ENCODE measurements around the gene ARPC2.

Gene ARPC2

GRCh38 chr2:218274586-218274985 lies 57.6 kb downstream of the ARPC2 start:
- H3K23ac ChIP-seq (ENCODE audit: low read length), result no peak overlapping the region
- H3K4me2 ChIP-seq (ENCODE audit: low read length), result no peak overlapping the region
- peaks cover 12% of the 10 kb centered on the region for H3K36me3 ChIP-seq (ENCODE audit: control insufficient read depth, insufficient read depth, low read length)
- no peak overlapping the region for H3K27ac ChIP-seq (ENCODE audit: low read depth, low read length)
- no peaks in the 10 kb centered on the region for H3K4me1 ChIP-seq (ENCODE audit: control insufficient read depth, low read depth, low read length)
- H3K4ac ChIP-seq (ENCODE audit: low read depth, low read length), result no peak overlapping the region
- H2BK5ac ChIP-seq (ENCODE audit: low read length), result no peak overlapping the region
- whole genome bisulfite sequencing (ENCODE audit: extremely low coverage, insufficient coverage, low lambda C conversion rate), result no CpG with 5 or more reads among the region's 4 CpGs
- peaks cover 2% of the 10 kb centered on the region for H3K79me2 ChIP-seq (ENCODE audit: control insufficient read depth, insufficient read depth, low read length)
- H2BK15ac ChIP-seq (replicated peaks; ENCODE audit: low read depth), result no peak overlapping the region
- no peak for DNase-seq
- H2AK5ac ChIP-seq (ENCODE audit: low read length), result no peak overlapping the region
- H3K27me3 ChIP-seq (ENCODE audit: insufficient read depth, low read length, poor library complexity), result no peaks in the 10 kb centered on the region
- no peak overlapping the region for H3K18ac ChIP-seq (ENCODE audit: low read length)
- no peak overlapping the region for H3K4me3 ChIP-seq (ENCODE audit: low read length)
- no peak overlapping the region for H3K9ac ChIP-seq (ENCODE audit: low read length)
- no peak overlapping the region for H4K5ac ChIP-seq (ENCODE audit: low read length)
- H2BK120ac ChIP-seq (ENCODE audit: low read depth, low read length), result no peak overlapping the region
- H3K79me1 ChIP-seq (ENCODE audit: low read length), result peaks cover 2% of the 10 kb centered on the region
- no peak overlapping the region for H3K56ac ChIP-seq (ENCODE audit: low read length)
- H4K8ac ChIP-seq (ENCODE audit: low read depth, low read length), result no peak overlapping the region

GRCh38 chr2:218275371-218276072 lies 58.5 kb downstream of the ARPC2 start:
- H3K79me1 ChIP-seq (ENCODE audit: low read length), result no peaks in the 10 kb centered on the region
- no peaks in the 10 kb centered on the region for H3K27me3 ChIP-seq (ENCODE audit: insufficient read depth, low read length, poor library complexity)
- H3K18ac ChIP-seq (ENCODE audit: low read length), result no peak overlapping the region
- H3K4me1 ChIP-seq (ENCODE audit: control insufficient read depth, low read depth, low read length), result no peaks in the 10 kb centered on the region
- no peak overlapping the region for H3K27ac ChIP-seq (ENCODE audit: low read depth, low read length)
- H2BK5ac ChIP-seq (ENCODE audit: low read length), result no peak overlapping the region
- H3K9ac ChIP-seq (ENCODE audit: low read length), result no peak overlapping the region
- H3K56ac ChIP-seq (ENCODE audit: low read length), result no peak overlapping the region
- no CpG with 5 or more reads among the region's 9 CpGs for WGBS (ENCODE audit: extremely low coverage, insufficient coverage, low lambda C conversion rate)
- no peak overlapping the region for H4K5ac ChIP-seq (ENCODE audit: low read length)
- no peak overlapping the region for H3K23ac ChIP-seq (ENCODE audit: low read length)
- no peak overlapping the region for H4K8ac ChIP-seq (ENCODE audit: low read depth, low read length)
- H2BK15ac ChIP-seq (replicated peaks; ENCODE audit: low read depth), result no peak overlapping the region
- no peak overlapping the region for H3K4ac ChIP-seq (ENCODE audit: low read depth, low read length)
- no peak for DNase-seq
- no peak overlapping the region for H3K4me2 ChIP-seq (ENCODE audit: low read length)
- no peak overlapping the region for H3K4me3 ChIP-seq (ENCODE audit: low read length)
- no peak overlapping the region for H2AK5ac ChIP-seq (ENCODE audit: low read length)
- H2BK120ac ChIP-seq (ENCODE audit: low read depth, low read length), result no peak overlapping the region
- H3K79me2 ChIP-seq (ENCODE audit: control insufficient read depth, insufficient read depth, low read length), result no peaks in the 10 kb centered on the region
- peaks cover 12% of the 10 kb centered on the region for H3K36me3 ChIP-seq (ENCODE audit: control insufficient read depth, insufficient read depth, low read length)

GRCh38 chr2:218276986-218277755 lies 60.2 kb downstream of the ARPC2 start:
- H3K27ac ChIP-seq (ENCODE audit: low read depth, low read length), result no peak overlapping the region
- no peaks in the 10 kb centered on the region for H3K79me1 ChIP-seq (ENCODE audit: low read length)
- H3K23ac ChIP-seq (ENCODE audit: low read length), result no peak overlapping the region
- H2BK120ac ChIP-seq (ENCODE audit: low read depth, low read length), result no peak overlapping the region
- H4K8ac ChIP-seq (ENCODE audit: low read depth, low read length), result no peak overlapping the region
- no peak overlapping the region for H3K56ac ChIP-seq (ENCODE audit: low read length)
- no peak overlapping the region for H2AK5ac ChIP-seq (ENCODE audit: low read length)
- WGBS (ENCODE audit: extremely low coverage, insufficient coverage, low lambda C conversion rate), result no CpG with 5 or more reads among the region's 12 CpGs
- H3K4ac ChIP-seq (ENCODE audit: low read depth, low read length), result no peak overlapping the region
- no peak overlapping the region for H3K4me3 ChIP-seq (ENCODE audit: low read length)
- no peak overlapping the region for H3K4me2 ChIP-seq (ENCODE audit: low read length)
- DNase-seq, result no peak
- H3K4me1 ChIP-seq (ENCODE audit: control insufficient read depth, low read depth, low read length), result no peaks in the 10 kb centered on the region
- no peaks in the 10 kb centered on the region for H3K27me3 ChIP-seq (ENCODE audit: insufficient read depth, low read length, poor library complexity)
- H3K79me2 ChIP-seq (ENCODE audit: control insufficient read depth, insufficient read depth, low read length), result no peaks in the 10 kb centered on the region
- H3K18ac ChIP-seq (ENCODE audit: low read length), result no peak overlapping the region
- no peak overlapping the region for H3K9ac ChIP-seq (ENCODE audit: low read length)
- no peak overlapping the region for H2BK5ac ChIP-seq (ENCODE audit: low read length)
- H4K5ac ChIP-seq (ENCODE audit: low read length), result no peak overlapping the region
- H3K36me3 ChIP-seq (ENCODE audit: control insufficient read depth, insufficient read depth, low read length), result peaks cover 12% of the 10 kb centered on the region
- no peak overlapping the region for H2BK15ac ChIP-seq (replicated peaks; ENCODE audit: low read depth)

GRCh38 chr2:218277921-218278320 lies 60.9 kb downstream of the ARPC2 start:
- no peak overlapping the region for H3K18ac ChIP-seq (ENCODE audit: low read length)
- H3K9ac ChIP-seq (ENCODE audit: low read length), result no peak overlapping the region
- peaks cover 12% of the 10 kb centered on the region for H3K36me3 ChIP-seq (ENCODE audit: control insufficient read depth, insufficient read depth, low read length)
- no peak overlapping the region for H3K56ac ChIP-seq (ENCODE audit: low read length)
- H3K79me1 ChIP-seq (ENCODE audit: low read length), result no peaks in the 10 kb centered on the region
- H3K4me2 ChIP-seq (ENCODE audit: low read length), result no peak overlapping the region
- H2BK120ac ChIP-seq (ENCODE audit: low read depth, low read length), result no peak overlapping the region
- no peak overlapping the region for H3K27ac ChIP-seq (ENCODE audit: low read depth, low read length)
- H4K8ac ChIP-seq (ENCODE audit: low read depth, low read length), result no peak overlapping the region
- no peaks in the 10 kb centered on the region for H3K27me3 ChIP-seq (ENCODE audit: insufficient read depth, low read length, poor library complexity)
- no peak overlapping the region for H4K5ac ChIP-seq (ENCODE audit: low read length)
- H2AK5ac ChIP-seq (ENCODE audit: low read length), result no peak overlapping the region
- no peak overlapping the region for H3K4me3 ChIP-seq (ENCODE audit: low read length)
- H3K4ac ChIP-seq (ENCODE audit: low read depth, low read length), result no peak overlapping the region
- H3K79me2 ChIP-seq (ENCODE audit: control insufficient read depth, insufficient read depth, low read length), result no peaks in the 10 kb centered on the region
- DNase-seq, result no peak
- H2BK15ac ChIP-seq (replicated peaks; ENCODE audit: low read depth), result no peak overlapping the region
- no peak overlapping the region for H3K23ac ChIP-seq (ENCODE audit: low read length)
- no CpG with 5 or more reads among the region's 7 CpGs for WGBS (ENCODE audit: extremely low coverage, insufficient coverage, low lambda C conversion rate)
- H3K4me1 ChIP-seq (ENCODE audit: control insufficient read depth, low read depth, low read length), result no peaks in the 10 kb centered on the region
- H2BK5ac ChIP-seq (ENCODE audit: low read length), result no peak overlapping the region

- Histone ChIP-seq H3K56ac (ENCODE audit: low read length) (no peak overlapping the region), H3K4me3 (ENCODE audit: low read length) (no peak overlapping the region), H4K5ac (ENCODE audit: low read length) (no peak overlapping the region), H3K79me2 (ENCODE audit: control insufficient read depth, insufficient read depth, low read length) (no peaks in the 10 kb centered on the region), H2BK5ac (ENCODE audit: low read length) (no peak overlapping the region), H3K36me3 (ENCODE audit: control insufficient read depth, insufficient read depth, low read length) (peaks cover 12% of the 10 kb centered on the region), H3K23ac (ENCODE audit: low read length) (no peak overlapping the region), H3K18ac (ENCODE audit: low read length) (no peak overlapping the region), H3K79me1 (ENCODE audit: low read length) (no peaks in the 10 kb centered on the region), H3K27ac (ENCODE audit: low read depth, low read length) (no peak overlapping the region), H3K9ac (ENCODE audit: low read length) (no peak overlapping the region), H3K4ac (ENCODE audit: low read depth, low read length) (no peak overlapping the region), H2BK120ac (ENCODE audit: low read depth, low read length) (no peak overlapping the region), H3K27me3 (ENCODE audit: insufficient read depth, low read length, poor library complexity) (no peaks in the 10 kb centered on the region), H3K4me2 (ENCODE audit: low read length) (no peak overlapping the region), H2AK5ac (ENCODE audit: low read length) (no peak overlapping the region), H4K8ac (ENCODE audit: low read depth, low read length) (no peak overlapping the region), H2BK15ac (replicated peaks; ENCODE audit: low read depth) (no peak overlapping the region), H3K4me1 (ENCODE audit: control insufficient read depth, low read depth, low read length) (no peaks in the 10 kb centered on the region)
- no CpG with 5 or more reads among the region's 16 CpGs for WGBS (ENCODE audit: extremely low coverage, insufficient coverage, low lambda C conversion rate)
- no peak for DNase-seq
Observed at GRCh38 chr2:218278531-218279360, 61.8 kb downstream of the ARPC2 start.
